Epidermal melanocyte (primary cell): ENCODE results near the gene EPHB1.

Experiments
- DNase-seq: peaks from one replicate; pipeline ENCODE4 v3.0.0; 2011; ENCODE audit warnings: low spot score; ENCODE audit not compliant: insufficient read length

EPHB1 gene

GRCh38 chr3:135237371-135238143 is 442.5 kb downstream of the EPHB1 start:
- no peak for DNase-seq

GRCh38 chr3:135238236-135238830 is 443.3 kb downstream of the EPHB1 start:
- no peak for DNase-seq

- DNase-seq: no peak
These were observed 444.0 kb downstream of the EPHB1 start for GRCh38 chr3:135238871-135239614.

DNA sequence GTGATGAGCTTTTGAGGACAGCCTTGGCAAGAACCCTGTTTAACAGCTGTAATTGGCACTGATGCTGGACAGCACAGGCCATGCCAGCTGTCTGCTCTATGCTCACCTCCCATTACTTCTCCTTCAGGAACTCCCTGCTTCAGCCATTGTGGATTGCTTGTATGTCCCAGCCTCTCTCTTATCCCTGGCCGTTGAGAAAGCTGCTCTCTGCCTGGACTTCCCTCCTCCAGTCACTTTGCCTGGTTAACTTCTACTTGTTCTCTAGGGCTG is 444.5 kb downstream of the EPHB1 start:
- DNase-seq: no peak

- DNase-seq: no peak
These were observed 445.4 kb downstream of the EPHB1 start for GRCh38 chr3:135240426-135240825.

GRCh38 chr3:135242285-135242684 is 447.2 kb downstream of the EPHB1 start:
- no peak for DNase-seq

DNA sequence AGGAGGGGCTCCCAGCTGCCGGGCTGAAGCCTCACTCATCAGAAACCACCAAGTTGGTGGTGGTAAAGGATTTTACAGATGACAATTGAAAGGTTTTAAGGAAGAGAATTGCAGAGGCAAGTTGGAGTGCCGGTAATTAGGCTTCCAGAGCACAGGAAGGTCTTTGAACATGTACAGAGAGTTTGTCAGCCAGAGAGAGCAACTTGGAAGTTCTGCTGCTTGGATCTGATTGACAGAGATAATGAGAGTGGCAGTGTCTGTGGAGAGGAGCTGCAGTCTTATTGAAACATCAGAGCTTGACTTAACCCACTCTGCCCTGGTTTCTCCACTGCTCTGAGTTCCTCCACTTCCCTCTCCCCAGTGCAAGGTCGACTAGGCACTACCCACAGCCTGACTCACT is 448.6 kb downstream of the EPHB1 start:
- DNase-seq: no peak

DNA sequence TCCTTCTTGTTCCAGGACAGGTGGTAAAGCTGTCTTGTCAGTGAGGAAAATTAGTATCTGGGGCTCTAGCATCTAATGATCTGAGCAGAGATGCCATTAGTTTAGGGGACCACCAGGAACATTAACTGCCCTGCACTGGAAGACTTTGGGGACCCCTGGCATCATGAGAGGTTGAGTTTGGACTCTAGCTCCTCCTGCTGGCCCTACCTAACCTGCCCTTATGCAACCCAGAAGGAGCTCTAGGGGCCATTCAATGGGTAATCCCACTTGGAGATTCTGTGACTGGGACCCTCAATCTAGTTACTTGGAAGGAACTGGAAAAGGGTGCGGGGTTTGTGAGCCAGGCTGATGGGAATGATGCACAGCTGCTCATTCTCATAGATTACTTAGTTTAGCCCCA is 451.0 kb downstream of the EPHB1 start:
- no peak for DNase-seq

DNA sequence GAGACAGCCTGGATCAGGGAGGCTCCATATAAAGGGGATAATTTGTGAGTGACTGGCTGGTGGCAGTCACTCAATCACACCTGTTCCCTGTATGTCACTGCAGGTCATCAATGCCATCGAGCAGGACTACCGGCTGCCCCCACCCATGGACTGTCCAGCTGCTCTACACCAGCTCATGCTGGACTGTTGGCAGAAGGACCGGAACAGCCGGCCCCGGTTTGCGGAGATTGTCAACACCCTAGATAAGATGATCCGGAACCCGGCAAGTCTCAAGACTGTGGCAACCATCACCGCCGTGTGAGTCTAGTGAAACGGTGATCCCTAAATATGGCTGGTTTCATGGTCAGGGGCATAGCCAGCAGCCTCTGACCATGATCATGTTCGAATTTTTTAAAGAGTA is 453.2 kb downstream of the EPHB1 start:
- DNase-seq: no peak

GRCh38 chr3:135249186-135249585 is 454.1 kb downstream of the EPHB1 start:
- no peak for DNase-seq

DNA sequence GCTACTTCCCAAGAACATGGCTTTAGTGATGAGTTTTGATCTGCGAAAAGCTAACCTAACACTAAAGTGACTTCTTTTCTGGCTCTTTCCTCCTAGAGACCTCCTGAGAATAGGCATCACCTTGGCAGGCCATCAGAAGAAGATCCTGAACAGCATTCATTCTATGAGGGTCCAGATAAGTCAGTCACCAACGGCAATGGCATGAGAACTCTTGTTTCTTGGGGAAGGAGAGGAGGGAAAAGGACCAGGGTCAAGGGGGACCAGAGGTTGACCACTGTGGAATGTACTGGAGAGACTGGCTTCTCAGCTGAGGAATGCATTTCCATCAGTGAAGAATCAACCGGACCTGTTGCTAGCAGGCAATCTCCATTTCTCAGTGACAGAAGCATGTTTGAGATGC is 463.9 kb downstream of the EPHB1 start:
- DNase-seq: no peak

DNA sequence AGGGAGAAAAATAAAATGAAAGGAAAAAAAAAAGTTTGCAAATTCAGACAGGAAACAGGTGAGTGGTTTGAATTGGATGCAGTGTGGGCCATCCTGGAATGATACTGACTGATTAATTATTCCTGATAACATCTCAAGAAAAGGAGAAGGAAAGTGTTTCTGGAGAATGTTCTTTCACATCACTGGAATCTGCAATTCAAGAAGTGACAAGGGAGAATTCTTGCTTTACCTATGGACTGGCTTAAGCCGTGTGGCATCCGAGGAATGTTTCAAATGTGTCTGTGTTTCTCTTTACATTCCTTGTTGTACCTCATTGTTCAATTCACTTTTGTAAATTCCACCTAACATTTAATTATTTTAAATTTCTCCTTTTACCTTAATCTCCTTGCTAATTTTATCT is 465.0 kb downstream of the EPHB1 start:
- DNase-seq: no peak

DNA sequence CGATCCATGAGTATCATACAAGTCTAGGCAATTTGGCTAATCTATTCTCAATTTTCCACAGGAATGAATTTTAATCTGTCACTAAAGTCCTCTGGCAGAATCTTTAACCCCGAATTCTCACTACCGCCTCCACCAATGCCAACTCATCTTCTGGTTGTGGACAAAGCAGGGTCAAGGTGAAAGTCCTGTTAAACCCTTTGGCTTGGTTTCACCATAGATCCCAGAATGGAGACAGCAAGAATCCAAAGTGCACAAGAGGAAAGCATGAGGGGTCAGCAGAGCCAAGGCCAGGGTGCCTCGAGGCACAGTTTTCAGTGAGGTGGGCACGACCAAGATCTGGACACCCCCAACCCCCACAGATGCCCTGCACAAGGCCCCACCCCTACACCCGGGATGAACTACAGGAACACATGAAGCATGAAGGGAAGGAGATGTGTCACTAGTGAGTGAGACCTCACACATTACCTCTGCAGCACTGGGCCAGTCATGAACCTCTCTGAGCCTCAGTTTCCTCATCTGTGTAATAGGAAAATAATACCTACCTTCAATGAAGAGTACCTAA is 466.2 kb downstream of the EPHB1 start:
- DNase-seq: no peak

GRCh38 chr3:135261916-135262315 is 466.9 kb downstream of the EPHB1 start:
- DNase-seq: no peak

DNA sequence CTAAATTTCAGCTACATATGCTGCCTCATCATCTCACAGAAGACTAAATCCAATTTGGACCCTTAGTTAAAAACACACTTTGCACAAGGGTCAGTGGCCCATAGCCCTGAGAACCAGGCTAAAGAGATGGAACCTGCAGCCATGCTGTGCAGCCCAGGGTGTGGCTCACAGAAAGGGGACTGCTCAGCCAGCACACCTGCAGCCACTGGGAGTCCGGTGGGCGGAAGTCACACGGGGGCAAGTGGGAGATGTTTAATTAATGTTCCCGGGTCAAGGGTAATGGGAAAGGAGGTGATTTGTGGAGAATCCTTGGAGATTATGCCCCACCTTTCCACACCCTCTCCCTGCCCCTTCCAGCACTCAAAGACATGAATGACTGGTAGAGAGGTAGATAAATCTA is 467.4 kb downstream of the EPHB1 start:
- no peak for DNase-seq

GRCh38 chr3:135263331-135263730 is 468.3 kb downstream of the EPHB1 start:
- DNase-seq: no peak

DNA sequence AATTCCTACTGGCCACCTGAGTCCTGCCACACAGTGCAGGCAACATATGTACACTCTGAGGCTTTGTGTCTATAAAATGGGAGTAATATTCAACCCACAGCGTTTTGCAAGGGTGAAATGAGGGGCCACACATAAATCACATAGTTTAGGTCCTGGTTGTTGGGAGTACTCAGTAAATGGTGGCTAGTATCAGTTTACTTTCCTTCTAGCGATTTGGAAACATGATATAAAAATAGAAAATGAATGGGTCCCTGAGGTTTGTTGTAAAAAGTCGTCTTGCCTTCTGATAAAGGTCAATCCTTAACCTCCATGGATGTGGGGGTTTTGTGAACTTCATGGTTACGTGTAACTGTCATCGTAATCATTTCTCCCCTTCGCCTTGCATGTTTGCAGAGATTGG is 472.4 kb downstream of the EPHB1 start:
- no peak for DNase-seq

DNA sequence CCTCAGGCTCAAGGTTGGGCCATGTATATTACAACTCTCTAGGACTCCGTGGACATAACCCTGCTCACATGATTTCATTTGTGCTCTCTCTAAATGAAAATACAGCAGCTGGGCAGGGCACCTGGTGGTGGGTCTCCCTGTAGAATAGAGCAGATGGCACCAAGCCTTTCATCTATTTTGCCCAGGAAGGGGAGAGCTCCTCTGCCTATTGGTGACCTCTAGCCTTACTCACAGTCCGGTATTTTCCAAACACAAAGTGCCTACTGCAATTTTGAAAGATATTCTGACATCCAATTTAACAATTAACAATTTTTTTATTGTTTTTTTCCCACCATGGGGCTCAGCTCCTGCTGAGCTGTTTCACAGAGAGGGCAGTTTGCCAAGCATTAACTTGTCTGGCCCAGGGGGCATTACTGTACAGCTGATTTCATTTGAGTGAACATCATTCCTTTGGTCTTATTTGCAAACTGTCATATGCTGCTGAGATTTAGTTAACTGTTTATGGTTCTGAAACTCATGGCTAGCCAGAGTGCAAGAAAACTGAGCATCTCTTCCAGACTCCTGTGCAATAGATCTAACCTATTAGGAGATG is 474.0 kb downstream of the EPHB1 start:
- DNase-seq: no peak

DNA sequence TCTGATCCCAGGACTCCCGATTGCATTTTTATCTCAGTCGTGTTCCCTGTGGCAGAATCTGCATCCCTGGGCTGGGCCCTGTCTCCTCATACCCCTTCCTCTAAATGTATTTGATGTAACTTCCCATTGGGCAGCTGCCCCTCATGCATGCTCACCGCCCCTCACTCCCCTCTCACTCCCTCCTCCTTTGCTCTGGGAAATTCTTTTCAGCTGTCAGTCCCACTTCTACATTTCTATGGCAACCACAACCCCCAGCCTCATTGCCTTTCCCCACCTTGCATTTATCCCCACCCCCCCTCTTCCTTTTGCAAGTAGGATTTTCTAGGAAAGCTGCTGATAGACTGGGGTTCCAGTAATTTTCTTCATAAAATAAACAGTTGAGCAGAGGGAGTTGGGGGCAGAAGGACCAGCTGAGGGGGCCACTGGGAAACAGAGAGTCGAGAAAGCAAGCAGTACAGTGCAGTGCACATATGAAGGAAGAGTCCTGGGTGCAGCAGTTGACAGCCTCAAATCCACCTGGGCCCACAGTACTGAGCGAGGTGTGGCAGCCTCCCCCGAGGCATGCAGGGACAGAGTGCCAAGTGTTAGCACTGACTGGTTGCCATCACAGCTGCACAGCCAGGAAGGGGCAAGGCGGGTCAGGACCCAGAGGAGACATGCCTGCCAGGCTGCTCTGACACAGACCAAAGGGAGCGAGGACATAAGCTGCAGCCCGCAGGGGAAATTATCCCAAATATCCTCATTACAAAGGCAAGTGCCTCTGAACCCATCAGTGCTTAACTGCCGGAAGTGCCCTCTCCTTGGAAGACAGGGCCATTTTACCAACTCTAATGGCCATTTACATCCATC is 476.3 kb downstream of the EPHB1 start:
- no peak for DNase-seq

DNA sequence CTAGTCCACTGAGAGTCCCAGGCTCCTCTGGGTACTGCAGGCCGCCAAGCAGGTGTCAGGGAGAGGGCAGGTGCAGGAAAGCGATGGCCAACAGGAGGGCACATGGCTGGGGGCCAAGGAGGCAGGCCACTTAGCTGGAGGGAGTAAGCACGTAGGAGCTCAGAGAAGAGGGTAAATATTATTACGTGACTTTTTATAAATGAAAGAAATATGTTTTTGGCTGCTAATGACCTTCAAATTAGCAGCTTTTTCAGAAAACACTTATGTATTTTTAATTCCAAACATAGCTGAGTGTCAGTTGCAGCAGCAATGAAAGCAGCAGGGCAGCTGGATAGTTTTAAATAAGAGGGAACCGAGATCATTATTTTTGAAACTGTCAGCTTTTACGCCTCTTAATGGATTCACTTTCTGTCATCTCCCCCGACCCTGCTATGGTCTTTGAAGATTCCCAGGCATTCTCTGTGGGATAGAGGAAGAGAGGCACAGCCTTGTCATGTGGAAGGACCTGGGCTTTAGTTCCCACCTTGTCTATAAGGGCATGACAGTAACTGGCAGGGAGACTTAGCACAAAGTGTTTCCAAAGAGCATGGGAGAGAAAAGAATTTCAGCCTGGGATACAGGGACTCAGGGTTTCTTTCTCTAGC is 477.1 kb downstream of the EPHB1 start:
- DNase-seq: no peak

DNA sequence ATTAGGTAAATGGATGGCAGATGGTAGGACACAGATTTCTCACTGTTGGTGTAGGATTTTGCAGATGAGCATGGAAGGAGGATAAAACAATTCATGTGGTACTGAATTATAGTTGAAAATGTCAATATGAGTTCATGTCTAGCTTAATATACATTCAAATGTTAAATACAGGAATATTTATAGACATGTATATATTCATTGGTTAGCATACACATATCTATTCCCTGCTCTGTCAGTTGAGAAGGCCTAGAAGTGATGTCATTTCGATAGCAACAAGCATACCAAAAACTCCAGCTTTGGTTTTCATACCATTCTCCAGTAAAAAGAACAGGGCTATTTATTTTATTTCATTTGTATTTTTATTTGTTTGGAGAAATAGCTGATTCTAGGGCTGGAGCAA is 497.1 kb downstream of the EPHB1 start:
- no peak for DNase-seq
